Measurements from ENCODE around the gene PROK2.

PROK2 gene

GRCh38 chr3:71796290-71796689 lies 11.3 kb upstream of the PROK2 start:
- Histone ChIP-seq H3K4me2 (ENCODE audit: low read depth, low read length, poor library complexity, severe bottlenecking) (no peak overlapping the region), H3K4me3 (ENCODE audit: insufficient read depth, low read length, poor library complexity, severe bottlenecking) (no peak overlapping the region), H3K36me3 (ENCODE audit: low read length) (no peaks in the 10 kb centered on the region), H3K27ac (ENCODE audit: low read depth, low read length) (no peak overlapping the region), H4K20me1 (ENCODE audit: low read depth, low read length) (no peaks in the 10 kb centered on the region), H3K9me2 (replicated peaks; ENCODE audit: insufficient read depth, low read length) (no peaks in the 10 kb centered on the region), H3K79me2 (ENCODE audit: insufficient read depth, low read length) (no peaks in the 10 kb centered on the region), H3K27me3 (ENCODE audit: low read length) (no peaks in the 10 kb centered on the region), H3F3A (ENCODE audit: insufficient read depth) (no peaks in the 10 kb centered on the region), H3K9me3 (ENCODE audit: insufficient read depth, low read length) (no peaks in the 10 kb centered on the region), H3K9ac (ENCODE audit: low read length) (no peak overlapping the region), H2AFZ (ENCODE audit: low read depth, low read length, severe bottlenecking) (no peak overlapping the region)
- no peak for TF ChIP-seq EZH2phosphoT487 (conservative IDR thresholded peaks at IDR 0.05; ENCODE audit: low read length)

DNA sequence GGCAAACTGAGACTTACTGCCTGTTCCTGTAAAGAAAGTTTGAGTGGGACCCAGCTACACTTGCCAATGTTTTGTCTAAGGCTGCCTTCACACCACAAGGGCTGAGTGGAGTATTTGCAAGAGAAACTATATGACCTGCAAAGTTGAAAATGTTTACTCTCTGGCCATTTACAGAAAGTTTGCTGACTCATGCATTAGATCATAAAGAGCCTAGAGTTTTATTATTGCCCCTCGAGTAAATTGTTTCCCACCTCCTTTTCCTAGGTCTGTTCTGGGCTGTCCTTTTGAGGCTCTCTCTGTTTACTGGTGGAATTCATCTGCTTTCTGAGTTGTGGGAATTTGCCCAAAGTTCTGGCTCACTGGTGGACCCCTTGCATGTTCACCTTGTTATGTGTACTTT lies 6.7 kb upstream of the PROK2 start:
- no peak overlapping the region for H3K27ac ChIP-seq (ENCODE audit: low read depth, low read length)
- H3K4me2 ChIP-seq (ENCODE audit: low read depth, low read length, poor library complexity, severe bottlenecking): no peak overlapping the region
- no peak overlapping the region for H3K9ac ChIP-seq (ENCODE audit: low read length)
- H2AFZ ChIP-seq (ENCODE audit: low read depth, low read length, severe bottlenecking): no peak overlapping the region
- no peak for TF ChIP-seq CTCF (IDR thresholded peaks at IDR 0.05; ENCODE audit: insufficient read depth, low read length, poor library complexity, severe bottlenecking)
- TF ChIP-seq EZH2phosphoT487 (conservative IDR thresholded peaks at IDR 0.05; ENCODE audit: low read length): no peak
- no peaks in the 10 kb centered on the region for H3K36me3 ChIP-seq (ENCODE audit: low read length)
- no peaks in the 10 kb centered on the region for H3K79me2 ChIP-seq (ENCODE audit: insufficient read depth, low read length)
- no peak overlapping the region for H3K4me3 ChIP-seq (ENCODE audit: insufficient read depth, low read length, poor library complexity, severe bottlenecking)
- H3K9me3 ChIP-seq (ENCODE audit: insufficient read depth, low read length): no peaks in the 10 kb centered on the region
- H4K20me1 ChIP-seq (ENCODE audit: low read depth, low read length): no peaks in the 10 kb centered on the region
- no peaks in the 10 kb centered on the region for H3K27me3 ChIP-seq (ENCODE audit: low read length)
- no peaks in the 10 kb centered on the region for H3F3A ChIP-seq (ENCODE audit: insufficient read depth)
- no peaks in the 10 kb centered on the region for H3K9me2 ChIP-seq (replicated peaks; ENCODE audit: insufficient read depth, low read length)

- no peaks in the 10 kb centered on the region for H3K36me3 ChIP-seq (ENCODE audit: low read length)
- H3K9me2 ChIP-seq (replicated peaks; ENCODE audit: insufficient read depth, low read length): no peaks in the 10 kb centered on the region
- no peak overlapping the region for H3K9ac ChIP-seq (ENCODE audit: low read length)
- H2AFZ ChIP-seq (ENCODE audit: low read depth, low read length, severe bottlenecking): no peak overlapping the region
- H3K79me2 ChIP-seq (ENCODE audit: insufficient read depth, low read length): no peaks in the 10 kb centered on the region
- H3K27me3 ChIP-seq (ENCODE audit: low read length): no peaks in the 10 kb centered on the region
- H3K27ac ChIP-seq (ENCODE audit: low read depth, low read length): no peak overlapping the region
- H3K4me3 ChIP-seq (ENCODE audit: insufficient read depth, low read length, poor library complexity, severe bottlenecking): no peak overlapping the region
- no peaks in the 10 kb centered on the region for H4K20me1 ChIP-seq (ENCODE audit: low read depth, low read length)
- H3F3A ChIP-seq (ENCODE audit: insufficient read depth): no peaks in the 10 kb centered on the region
- TF ChIP-seq CTCF (IDR thresholded peaks at IDR 0.05; ENCODE audit: insufficient read depth, low read length, poor library complexity, severe bottlenecking) (no peak), EZH2phosphoT487 (conservative IDR thresholded peaks at IDR 0.05; ENCODE audit: low read length) (no peak)
- no peaks in the 10 kb centered on the region for H3K9me3 ChIP-seq (ENCODE audit: insufficient read depth, low read length)
- no peak overlapping the region for H3K4me2 ChIP-seq (ENCODE audit: low read depth, low read length, poor library complexity, severe bottlenecking)
Measured at GRCh38 chr3:71789922-71790321, 5.0 kb upstream of the PROK2 start.

GRCh38 chr3:71787851-71788405 lies 3.0 kb upstream of the PROK2 start:
- Histone ChIP-seq H3K9me3 (ENCODE audit: insufficient read depth, low read length) (no peaks in the 10 kb centered on the region), H3F3A (ENCODE audit: insufficient read depth) (no peaks in the 10 kb centered on the region), H3K27ac (ENCODE audit: low read depth, low read length) (no peak overlapping the region), H3K36me3 (ENCODE audit: low read length) (no peaks in the 10 kb centered on the region), H3K79me2 (ENCODE audit: insufficient read depth, low read length) (no peaks in the 10 kb centered on the region), H3K9ac (ENCODE audit: low read length) (no peak overlapping the region), H3K27me3 (ENCODE audit: low read length) (no peaks in the 10 kb centered on the region), H3K4me2 (ENCODE audit: low read depth, low read length, poor library complexity, severe bottlenecking) (no peak overlapping the region), H2AFZ (ENCODE audit: low read depth, low read length, severe bottlenecking) (no peak overlapping the region), H3K4me3 (ENCODE audit: insufficient read depth, low read length, poor library complexity, severe bottlenecking) (no peak overlapping the region), H4K20me1 (ENCODE audit: low read depth, low read length) (no peaks in the 10 kb centered on the region), H3K9me2 (replicated peaks; ENCODE audit: insufficient read depth, low read length) (no peaks in the 10 kb centered on the region)
- TF ChIP-seq CTCF (IDR thresholded peaks at IDR 0.05; ENCODE audit: insufficient read depth, low read length, poor library complexity, severe bottlenecking) (no peak), EZH2phosphoT487 (conservative IDR thresholded peaks at IDR 0.05; ENCODE audit: low read length) (no peak)
